Ovary (tissue), 3 donors: ENCODE measurements around the gene UBE2V1.

Experiments
- CTCF ChIP-seq, 3 donors: fragments of 450-650 bp in 2 of 3; fragments of 200-600 bp in 1 of 3; IDR thresholded peaks; one replicate each; pipeline versions ENCODE4 v1.5.1 to v1.8.0; 2016 to 2022; ENCODE audit warnings: antibody characterized with exemption in 3 of 3, mild to moderate bottlenecking in 1 of 3
- EP300 ChIP-seq: sonication (generic); formaldehyde crosslinking; IDR thresholded peaks from one replicate; pipeline ENCODE4 v1.6.1; 2017; ENCODE audit warnings: antibody characterized with exemption
- POLR2A ChIP-seq: fragments of 450-650 bp; IDR thresholded peaks from one replicate; pipeline ENCODE4 v1.6.1; 2017; ENCODE audit warnings: antibody characterized with exemption, mild to moderate bottlenecking, moderate library complexity
- donor health status: DM: no; HTN: no; CAD: no.

GRCh38 chr20:50088022-50088421 is 24.9 kb downstream of the UBE2V1 start:
- TF ChIP-seq CTCF (IDR thresholded peaks at IDR 0.05) (no peak), POLR2A (no peak), EP300 (no peak)
